PFSK-1 (cell line): ENCODE data around the gene WBP1.

Experiments
- FOXP2 ChIP-seq: optimal IDR thresholded peaks from 2 replicates; pipeline ENCODE3; 2011; ENCODE audit warnings: borderline replicate concordance, control low read depth, inconsistent platforms; ENCODE audit not compliant: insufficient read depth; ENCODE audit errors: extremely low read length, extremely low read depth
- POLR2AphosphoS5 ChIP-seq: IDR thresholded peaks from 2 replicates; pipeline ENCODE4 v1.6.1; 2012; ENCODE audit warnings: low read depth, mild to moderate bottlenecking, control low read depth, low read length, moderate library complexity
- REST ChIP-seq, 2 experiments: IDR thresholded peaks; 2 replicates each; pipeline versions ENCODE4 v1.6.1 to v1.8.0; 2011 to 2012; ENCODE audit warnings: low read depth in 2 of 2, low read length in 2 of 2, control low read depth in 1 of 2, inconsistent platforms in 1 of 2, mild to moderate bottlenecking in 1 of 2, moderate library complexity in 1 of 2; ENCODE audit not compliant: insufficient read depth in 1 of 2
- SIN3A ChIP-seq: IDR thresholded peaks from 2 replicates; pipeline ENCODE4 v1.6.1; 2012; ENCODE audit warnings: mild to moderate bottlenecking, low read length, moderate library complexity, borderline replicate concordance; ENCODE audit not compliant: insufficient read depth
- TAF1 ChIP-seq: IDR thresholded peaks from 2 replicates; pipeline ENCODE4 v1.6.1; 2012; ENCODE audit warnings: low read length, control low read depth, borderline replicate concordance; ENCODE audit not compliant: insufficient read depth

Gene WBP1

GRCh38 chr2:74502720-74503505 is 44.7 kb downstream of the WBP1 start:
- TF ChIP-seq POLR2AphosphoS5: no peak
- no peak for TF ChIP-seq SIN3A
- no peak for TF ChIP-seq FOXP2
- no peak for TF ChIP-seq REST (IDR thresholded peaks at IDR 0.05; ENCODE audit: insufficient read depth in 1 of 2, low read depth in 2 of 2, low read length in 2 of 2)
- no peak for TF ChIP-seq TAF1

DNA sequence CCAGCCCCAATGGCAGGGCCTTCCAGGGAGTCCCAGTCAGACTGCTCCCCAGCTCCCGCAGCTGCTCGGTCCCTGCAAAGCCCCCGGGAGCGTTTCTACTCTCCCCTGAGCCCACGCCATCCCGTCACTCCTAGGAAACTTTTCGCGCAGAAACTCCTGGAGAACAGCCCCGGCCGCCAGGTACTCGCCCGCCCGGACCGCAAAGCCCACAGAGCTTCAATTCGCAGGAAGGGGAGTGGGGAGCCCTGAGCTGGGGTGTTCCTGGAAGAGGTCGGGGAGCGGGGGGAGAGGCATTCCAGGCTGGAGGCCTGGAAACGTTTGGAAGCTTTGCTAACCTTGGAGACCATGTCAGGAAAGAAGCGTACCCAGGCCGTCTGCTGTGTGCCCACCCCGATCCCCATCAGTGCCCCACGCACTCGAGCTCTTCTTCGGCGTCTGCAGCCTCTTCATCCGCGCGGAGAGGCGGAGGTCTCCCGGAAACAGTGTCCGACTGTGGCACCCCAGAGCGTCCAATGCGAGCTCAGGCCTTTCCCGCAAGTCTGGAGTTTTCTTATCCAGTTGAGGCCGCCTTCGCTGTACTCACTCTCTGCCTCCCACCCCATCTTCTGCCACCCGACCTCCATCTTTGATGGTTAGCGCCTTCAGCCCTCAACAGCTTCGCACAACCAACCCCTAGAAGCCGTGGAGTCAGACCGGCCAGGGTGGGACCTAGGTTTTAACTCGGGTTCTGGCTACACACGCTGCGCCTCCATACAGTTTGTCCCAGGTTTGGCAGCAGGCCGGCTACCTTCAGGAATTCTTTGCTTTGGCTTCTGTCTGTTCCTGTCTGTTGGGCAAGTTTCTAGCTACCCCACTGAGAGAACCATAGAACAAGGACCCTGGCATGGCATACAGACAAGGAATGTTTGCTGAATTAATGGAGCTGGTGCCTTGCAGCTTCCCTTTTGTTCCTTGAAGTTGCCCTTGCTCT is 45.6 kb downstream of the WBP1 start:
- TF ChIP-seq FOXP2: no peak
- TF ChIP-seq TAF1: no peak
- TF ChIP-seq REST (IDR thresholded peaks at IDR 0.05; ENCODE audit: insufficient read depth in 1 of 2, low read depth in 2 of 2, low read length in 2 of 2): no peak
- TF ChIP-seq SIN3A: no peak
- TF ChIP-seq POLR2AphosphoS5: no peak

GRCh38 chr2:74504591-74504990 is 46.4 kb downstream of the WBP1 start:
- TF ChIP-seq TAF1: no peak
- no peak for TF ChIP-seq SIN3A
- no peak for TF ChIP-seq REST (IDR thresholded peaks at IDR 0.05; ENCODE audit: insufficient read depth in 1 of 2, low read depth in 2 of 2, low read length in 2 of 2)
- TF ChIP-seq POLR2AphosphoS5: no peak
- no peak for TF ChIP-seq FOXP2

DNA sequence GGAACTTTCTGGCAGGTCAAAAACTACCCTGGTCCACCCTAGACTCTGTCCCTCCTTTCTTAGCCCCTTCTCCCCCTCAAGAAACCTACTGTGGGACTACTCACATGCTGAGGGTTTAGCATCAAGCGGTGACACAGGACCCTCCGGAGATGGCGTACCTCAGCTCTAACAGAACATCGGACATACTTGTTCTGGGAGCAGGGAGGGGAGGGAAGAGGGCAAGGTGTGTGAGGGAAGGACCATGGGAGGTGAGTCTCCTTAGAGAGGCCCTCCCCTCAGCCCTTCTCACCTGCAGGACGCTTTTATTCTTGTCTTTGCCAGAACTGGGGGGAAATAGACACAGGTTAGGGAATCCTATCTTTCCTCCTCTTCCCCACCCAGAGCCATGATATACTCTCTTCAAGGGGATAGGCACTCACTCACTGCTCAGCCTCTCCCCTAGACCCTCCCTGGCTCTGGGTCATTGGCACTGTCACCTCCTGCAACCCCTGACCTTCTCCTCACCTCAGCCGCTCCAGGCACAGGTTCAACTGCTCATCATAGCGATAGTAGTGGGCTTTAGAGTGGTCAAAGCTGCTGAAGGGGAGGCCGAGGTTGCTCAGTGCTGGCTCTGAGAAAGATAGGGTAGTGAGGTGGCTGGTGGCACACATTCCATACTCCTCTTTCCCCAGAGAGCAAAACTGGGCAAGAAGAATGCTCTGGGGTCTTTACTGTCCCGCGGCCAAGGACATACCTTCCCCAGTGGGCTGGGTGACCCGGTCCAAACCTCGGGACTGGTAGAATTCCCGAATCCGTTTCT is 47.4 kb downstream of the WBP1 start:
- TF ChIP-seq FOXP2 (no peak), REST (IDR thresholded peaks at IDR 0.05; ENCODE audit: insufficient read depth in 1 of 2, low read depth in 2 of 2, low read length in 2 of 2) (no peak), TAF1 (no peak), POLR2AphosphoS5 (no peak), SIN3A (no peak)
